Activated T-helper 1 cell treated with anti-CD3 and anti-CD28 coated beads, Interleukin-12 subunit alpha, Interleukin-12 subunit beta, Interleukin-2, Interleukin-4 antibody, amounts not matched to agents 30 ng/mL and 10 ng/mL and 1 ng/mL, durations not matched to agents 14 hours and 24 hours and 36 hours (primary cell): ENCODE data around the gene ZNF512. TPM values are rescaled to one million over a fixed set of nuclear protein-coding genes. Genes with fewer than 3 reads are reported as not detected.

ENCODE experiments used
- DNase-seq: peaks from one replicate; pipeline ENCODE4 v3.0.0; 2021; ENCODE audit warnings: low spot score
- H3K27ac Mint-ChIP-seq: one replicate; pipeline ENCODE4 v1.8.0; 2021; ENCODE audit warnings: mild to moderate bottlenecking, mixed read lengths
- H3K27me3 Mint-ChIP-seq: one replicate; pipeline ENCODE4 v1.8.0; 2022; ENCODE audit warnings: mild to moderate bottlenecking, moderate library complexity, mixed read lengths; ENCODE audit not compliant: insufficient read depth
- H3K36me3 Mint-ChIP-seq: one replicate; pipeline ENCODE4 v1.8.0; 2021; ENCODE audit warnings: low read depth, mixed read lengths
- H3K4me1 Mint-ChIP-seq: one replicate; pipeline ENCODE4 v1.8.0; 2021; ENCODE audit warnings: low read depth, mixed read lengths
- H3K4me3 Mint-ChIP-seq: one replicate; pipeline ENCODE4 v1.8.0; 2021; ENCODE audit warnings: mild to moderate bottlenecking, moderate library complexity, mixed read lengths
- H3K9me3 Mint-ChIP-seq: one replicate; pipeline ENCODE4 v1.8.0; 2021; ENCODE audit warnings: mixed read lengths
- intact Hi-C: fragments of 100-400 bp; cut with micrococcal nuclease; formaldehyde crosslinking; loops from one replicate; pipeline ENCODE4 v1.15.1; 2024
- total RNA-seq: library from RNA; stranded (reverse); gene quantifications from 2 replicates; pipeline ENCODE4 v1.2.3, GENCODE V29; 2022

The ZNF512 gene
- total RNA-seq, 1 donor from 2014 or later, result 24.6 TPM

DNA sequence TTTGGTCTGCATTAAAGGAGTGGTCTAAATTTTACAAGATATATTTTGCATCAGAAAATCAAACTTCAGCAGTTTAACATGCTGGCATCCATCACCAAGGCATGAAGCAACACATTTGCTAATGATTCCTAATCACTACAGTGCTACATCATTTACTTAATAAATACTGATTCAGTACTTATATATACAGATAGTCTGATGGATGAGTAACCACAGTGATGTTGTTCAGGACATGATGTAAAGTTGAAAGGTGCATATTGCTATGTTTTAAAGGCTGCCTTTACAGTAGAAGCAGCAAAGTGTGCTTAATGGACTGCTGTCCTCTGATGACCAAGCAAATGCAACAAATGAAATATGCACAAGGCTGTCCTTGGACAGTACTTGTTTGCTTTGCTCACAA, 69.5 kb downstream of the ZNF512 start:
- no peak overlapping the region for H3K27ac Mint-ChIP-seq
- H3K27me3 Mint-ChIP-seq, result no peaks in the 10 kb centered on the region

DNA sequence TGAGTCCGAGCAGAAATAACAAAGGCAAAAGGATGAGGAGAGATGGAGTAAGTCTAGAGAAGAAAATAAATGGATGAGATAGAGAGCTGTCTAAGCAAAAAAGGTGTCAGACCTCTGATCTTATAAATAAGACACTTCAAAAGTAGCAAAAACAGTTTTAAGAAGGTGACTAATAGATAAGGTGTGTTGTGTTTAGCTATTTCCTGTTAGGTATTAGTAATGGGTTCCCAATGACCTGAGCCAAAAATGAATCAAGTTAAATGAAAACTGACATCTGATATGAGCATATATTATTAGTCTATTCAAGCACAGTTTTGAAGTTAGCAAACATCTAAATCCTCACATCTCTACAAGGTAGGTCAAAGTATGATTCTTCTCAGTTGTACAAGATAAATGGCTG, 69.9 kb downstream of the ZNF512 start:
- H3K9me3 Mint-ChIP-seq, result no peaks in the 10 kb centered on the region
- no peak for DNase-seq
- peaks cover 5% of the 10 kb centered on the region for H3K4me1 Mint-ChIP-seq
- H3K36me3 Mint-ChIP-seq, result peaks cover 47% of the 10 kb centered on the region
- H3K27me3 Mint-ChIP-seq, result no peaks in the 10 kb centered on the region
- intact Hi-C loops, result no loop called here
- H3K4me3 Mint-ChIP-seq, result no peak overlapping the region
- H3K27ac Mint-ChIP-seq, result no peak overlapping the region

More for the DNA sequence above, 69.5 kb downstream of the ZNF512 start:
- no peaks in the 10 kb centered on the region for H3K9me3 Mint-ChIP-seq
- H3K4me3 Mint-ChIP-seq, result no peak overlapping the region
- intact Hi-C loops, result no loop called here
- DNase-seq, result no peak
- peaks cover 51% of the 10 kb centered on the region for H3K36me3 Mint-ChIP-seq
- H3K4me1 Mint-ChIP-seq, result peaks cover 5% of the 10 kb centered on the region

GRCh38 chr2:27653397-27653796, 70.6 kb downstream of the ZNF512 start:
- no peak overlapping the region for H3K27ac Mint-ChIP-seq
- peaks cover 5% of the 10 kb centered on the region for H3K4me1 Mint-ChIP-seq
- no peaks in the 10 kb centered on the region for H3K9me3 Mint-ChIP-seq
- no peaks in the 10 kb centered on the region for H3K27me3 Mint-ChIP-seq
- H3K4me3 Mint-ChIP-seq, result no peak overlapping the region
- no peak for DNase-seq
- H3K36me3 Mint-ChIP-seq, result peaks cover 43% of the 10 kb centered on the region
- intact Hi-C loops, result no loop called here

GRCh38 chr2:27655155-27655951, 72.5 kb downstream of the ZNF512 start:
- Mint-ChIP-seq H3K4me3 (no peak overlapping the region), H3K27me3 (no peaks in the 10 kb centered on the region), H3K9me3 (no peaks in the 10 kb centered on the region), H3K4me1 (peaks cover 17% of the 10 kb centered on the region), H3K27ac (peak overlapping the region; percentile 19), H3K36me3 (peaks cover 46% of the 10 kb centered on the region)
- intact Hi-C loops, result no loop called here
- no peak for DNase-seq

DNA sequence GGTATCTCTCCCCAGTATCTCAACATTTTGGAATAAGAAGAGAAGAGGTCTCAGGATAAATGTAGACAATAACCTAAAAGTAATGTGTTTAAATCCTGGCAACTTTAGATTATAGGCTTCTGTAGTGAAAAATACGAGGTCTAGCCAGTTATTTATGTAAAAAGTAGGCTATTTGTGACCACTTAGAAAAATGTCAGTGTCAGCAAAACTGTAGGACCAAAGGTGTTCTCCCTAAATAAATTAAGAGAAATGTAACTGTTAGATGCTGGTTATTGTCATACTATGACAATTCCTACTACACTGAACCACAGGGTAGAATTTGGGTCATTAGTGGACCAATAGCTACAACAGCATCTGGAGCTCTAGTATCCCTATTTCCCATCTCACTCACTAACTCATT, 78.5 kb downstream of the ZNF512 start:
- Mint-ChIP-seq H3K27ac (no peak overlapping the region), H3K4me3 (peak overlapping the region; percentile 96), H3K9me3 (no peaks in the 10 kb centered on the region), H3K27me3 (no peaks in the 10 kb centered on the region), H3K36me3 (peaks cover 40% of the 10 kb centered on the region), H3K4me1 (peaks cover 55% of the 10 kb centered on the region)
- intact Hi-C loops, result no loop called here
- no peak for DNase-seq

DNA sequence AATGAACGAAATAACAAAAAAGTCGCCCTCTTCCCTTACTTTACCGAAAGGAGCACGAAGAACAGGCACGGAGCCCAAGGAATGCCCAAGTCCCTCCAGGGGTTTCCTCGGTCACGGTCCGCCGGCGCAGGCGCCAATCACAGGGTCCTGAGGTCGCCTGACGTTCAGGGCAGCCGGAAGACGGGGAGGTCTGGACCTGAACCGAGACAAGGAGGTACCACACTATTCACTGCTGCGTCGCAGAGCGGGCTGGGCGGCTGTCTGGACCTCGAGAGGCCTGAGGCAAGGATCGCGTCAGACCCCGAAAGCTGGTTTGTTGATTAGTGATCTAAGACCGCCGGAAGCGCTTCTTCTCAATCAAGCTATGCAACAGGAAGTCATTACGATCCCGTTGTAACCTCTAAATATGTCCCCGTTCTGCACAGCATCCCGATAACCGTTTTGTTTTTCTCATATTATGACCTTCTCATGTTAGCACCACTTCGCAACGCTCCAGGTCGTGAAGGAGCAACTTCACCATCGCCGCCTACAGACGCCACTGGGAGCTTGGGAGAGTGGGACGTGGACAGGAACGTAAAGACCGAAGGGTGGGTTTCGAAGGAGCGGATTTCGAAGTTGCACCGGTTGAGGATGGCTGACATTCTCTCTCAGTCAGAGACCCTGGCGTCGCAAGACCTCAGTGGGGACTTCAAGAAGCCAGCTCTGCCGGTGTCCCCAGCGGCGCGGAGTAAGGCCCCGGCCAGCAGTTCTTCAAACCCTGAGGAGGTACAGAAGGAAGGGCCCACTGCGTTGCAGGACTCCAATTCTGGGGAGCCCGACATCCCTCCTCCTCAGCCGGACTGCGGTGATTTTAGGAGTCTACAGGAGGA, 80.7 kb downstream of the ZNF512 start, which contains the start of the genes SLC4A1AP and SUPT7L:
SLC4A1AP (plus strand) TSS at position 605 of the 869 bp plus-strand sequence; CDS start at position 631, 26 bp downstream.
SUPT7L (minus strand) TSS at position 330 of the 869 bp plus-strand sequence. CDS start 1,422 bp downstream, outside the sequence.
- H3K9me3 Mint-ChIP-seq, result no peaks in the 10 kb centered on the region
- peak within 1 kb of the TSS; percentile 97 for H3K27ac Mint-ChIP-seq
- H3K36me3 Mint-ChIP-seq, result peaks cover 41% of the 10 kb centered on the region
- H3K4me1 Mint-ChIP-seq, result peaks cover 55% of the 10 kb centered on the region
- peak; percentile 70 for DNase-seq
- no peaks in the 10 kb centered on the region for H3K27me3 Mint-ChIP-seq
- intact Hi-C loops, result loop anchor here (1.0 to 2.0 kb wide), 11 partner anchors 20 to 727 kb away; partner anchors contain the start of genes ATRAID, EIF2B4, GTF3C2 and IFT172
- H3K4me3 Mint-ChIP-seq, result peak within 1 kb of the TSS; percentile 96

GRCh38 chr2:27664154-27664574, 81.3 kb downstream of the ZNF512 start:
- H3K4me3 Mint-ChIP-seq, result peak overlapping the region; percentile 96
- no peaks in the 10 kb centered on the region for H3K9me3 Mint-ChIP-seq
- H3K27me3 Mint-ChIP-seq, result no peaks in the 10 kb centered on the region
- intact Hi-C loops, result no loop called here
- peaks cover 43% of the 10 kb centered on the region for H3K36me3 Mint-ChIP-seq
- peaks cover 52% of the 10 kb centered on the region for H3K4me1 Mint-ChIP-seq
- peak overlapping the region; percentile 97 for H3K27ac Mint-ChIP-seq
- no peak for DNase-seq

DNA sequence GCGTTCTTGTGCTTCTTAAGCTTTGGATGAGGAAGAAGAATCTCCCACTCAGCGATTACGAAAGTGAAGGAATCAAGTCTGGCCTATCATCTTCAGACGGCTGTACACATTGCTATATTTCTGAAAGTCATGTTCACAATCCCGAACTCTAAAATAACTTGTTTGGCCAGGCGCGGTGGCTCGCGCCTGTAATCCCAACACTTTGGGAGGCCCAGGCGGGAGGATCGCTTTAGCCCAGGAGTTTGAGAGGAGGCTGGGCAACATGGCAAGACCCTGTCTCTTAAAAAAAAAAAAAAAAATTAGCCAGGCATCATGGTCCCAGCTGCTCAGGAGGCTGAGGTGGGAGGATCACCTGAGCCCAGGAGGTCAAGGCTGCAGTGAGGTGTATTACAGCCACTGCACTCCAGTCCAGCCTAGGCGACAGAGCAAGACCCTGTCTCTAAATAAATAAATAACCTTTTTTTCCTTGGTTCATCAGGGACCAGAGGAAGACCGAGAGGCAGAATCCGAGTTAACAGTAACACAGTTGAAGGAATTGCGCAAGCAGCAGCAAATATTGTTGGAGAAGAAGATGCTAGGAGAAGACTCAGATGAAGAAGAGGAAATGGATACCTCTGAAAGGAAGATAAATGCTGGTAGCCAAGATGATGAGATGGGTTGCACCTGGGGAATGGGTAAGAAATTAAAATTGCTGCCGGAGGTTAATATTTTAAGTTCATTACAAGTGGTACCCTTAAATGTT, 82.0 kb downstream of the ZNF512 start:
- no peak for DNase-seq
- H3K27ac Mint-ChIP-seq, result no peak overlapping the region
- peaks cover 40% of the 10 kb centered on the region for H3K36me3 Mint-ChIP-seq
- no peaks in the 10 kb centered on the region for H3K27me3 Mint-ChIP-seq
- H3K4me1 Mint-ChIP-seq, result peaks cover 46% of the 10 kb centered on the region
- peak overlapping the region; percentile 96 for H3K4me3 Mint-ChIP-seq
- no peaks in the 10 kb centered on the region for H3K9me3 Mint-ChIP-seq
- intact Hi-C loops, result no loop called here

GRCh38 chr2:27667446-27667845, 84.6 kb downstream of the ZNF512 start:
- intact Hi-C loops, result no loop called here
- Mint-ChIP-seq H3K27me3 (no peaks in the 10 kb centered on the region), H3K27ac (no peak overlapping the region), H3K9me3 (no peaks in the 10 kb centered on the region), H3K4me3 (no peak overlapping the region), H3K36me3 (peaks cover 33% of the 10 kb centered on the region), H3K4me1 (peaks cover 30% of the 10 kb centered on the region)
- no peak for DNase-seq

- DNase-seq, result no peak
- H3K9me3 Mint-ChIP-seq, result no peaks in the 10 kb centered on the region
- no peak overlapping the region for H3K4me3 Mint-ChIP-seq
- intact Hi-C loops, result no loop called here
- H3K36me3 Mint-ChIP-seq, result peaks cover 47% of the 10 kb centered on the region
- H3K4me1 Mint-ChIP-seq, result peaks cover 6% of the 10 kb centered on the region
- H3K27me3 Mint-ChIP-seq, result no peaks in the 10 kb centered on the region
- no peak overlapping the region for H3K27ac Mint-ChIP-seq
These were observed 88.4 kb downstream of the ZNF512 start for GRCh38 chr2:27671235-27671634.
